GM12878 (cell line): ENCODE results near the gene SNW1.

ENCODE experiments used
- BRCA1 ChIP-seq: IDR thresholded peaks from 2 replicates; pipeline ENCODE4 v1.6.1; 2011; ENCODE audit warnings: low read depth, low read length, improper control_type of control experiment
- CHD2 ChIP-seq: IDR thresholded peaks from 2 replicates; pipeline ENCODE4 v1.6.1; 2011; ENCODE audit warnings: low read depth, low read length, improper control_type of control experiment, borderline replicate concordance
- CTCF ChIP-seq, 3 experiments: IDR thresholded peaks in 2 of 3; conservative IDR thresholded peaks in 1 of 3; 2 replicates each; pipeline ENCODE4 v1.5.1; 2011; ENCODE audit warnings: low read depth in 3 of 3, low read length in 3 of 3, mild to moderate bottlenecking in 3 of 3, control low read depth in 2 of 3, moderate library complexity in 2 of 3, inconsistent platforms in 1 of 3, mixed read lengths in 1 of 3; ENCODE audit not compliant: control insufficient read depth in 2 of 3, insufficient read depth in 1 of 3; ENCODE audit errors: extremely low read depth in 1 of 3
- EZH2 ChIP-seq: IDR thresholded peaks from 2 replicates; pipeline ENCODE4 v1.6.1; 2012; ENCODE audit warnings: low read depth, mild to moderate bottlenecking, control low read depth, inconsistent platforms, low read length, borderline replicate concordance; ENCODE audit not compliant: control insufficient read depth
- FOS ChIP-seq: IDR thresholded peaks from 3 replicates; pipeline ENCODE4 v1.6.1; 2011; ENCODE audit warnings: borderline replicate concordance; ENCODE audit not compliant: insufficient read length; ENCODE audit errors: extremely low read depth
- KDM1A ChIP-seq: fragments of 200-600 bp; sonication (generic); IDR thresholded peaks from 2 replicates; pipeline ENCODE4 v1.6.1; 2016; ENCODE audit warnings: borderline replicate concordance
- MAX ChIP-seq: IDR thresholded peaks from 2 replicates; pipeline ENCODE4 v1.6.1; 2012; ENCODE audit warnings: low read depth, low read length, improper control_type of control experiment
- NFYB ChIP-seq: IDR thresholded peaks from 2 replicates; pipeline ENCODE4 v1.6.1; 2011; ENCODE audit warnings: low read depth, mild to moderate bottlenecking, low read length, improper control_type of control experiment, moderate library complexity; ENCODE audit not compliant: insufficient read depth
- POLR2AphosphoS5 ChIP-seq: IDR thresholded peaks from 2 replicates; pipeline ENCODE4 v1.6.1; 2011; ENCODE audit warnings: mild to moderate bottlenecking, low read length, inconsistent platforms
- REST ChIP-seq: IDR thresholded peaks from 2 replicates; pipeline ENCODE4 v1.6.1; 2012; ENCODE audit warnings: mild to moderate bottlenecking, low read depth, low read length
- ZNF274 ChIP-seq: IDR thresholded peaks from one replicate; pipeline ENCODE4 v1.8.0; 2011; ENCODE audit not compliant: insufficient read length, insufficient read depth
- ZNF592 ChIP-seq: fragments of 450-650 bp; IDR thresholded peaks from 2 replicates; pipeline ENCODE4 v1.6.1; 2017; ENCODE audit warnings: mild to moderate bottlenecking, moderate library complexity

- TF ChIP-seq NFYB = no peak
- no peak for TF ChIP-seq CHD2
- TF ChIP-seq CTCF (IDR thresholded peaks at IDR 0.05 in 2 of 3, conservative IDR thresholded peaks at IDR 0.05 in 1 of 3; ENCODE audit: control insufficient read depth in 2 of 3, extremely low read depth in 1 of 3, insufficient read depth in 1 of 3, low read depth in 3 of 3, low read length in 3 of 3) = no peak
- TF ChIP-seq KDM1A = no peak
- no peak for TF ChIP-seq EZH2
- TF ChIP-seq REST = no peak
- no peak for TF ChIP-seq POLR2AphosphoS5
- no peak for TF ChIP-seq ZNF274
- TF ChIP-seq BRCA1 = no peak
- no peak for TF ChIP-seq MAX
- TF ChIP-seq ZNF592 = no peak
- TF ChIP-seq FOS = no peak
Measured at GRCh38 chr14:77794357-77794756, 33.4 kb upstream of the SNW1 start.
